Parathyroid adenoma (tissue), 2 donors: ENCODE data around the gene HIKESHI.

Experiments used
- H2AFZ ChIP-seq: fragments of 300-600 bp; sonication (generic); one replicate; pipeline ENCODE4 v1.7.0; 2017; ENCODE audit warnings: antibody characterized with exemption, mild to moderate bottlenecking
- H3K27ac ChIP-seq: fragments of 300-600 bp; sonication (generic); one replicate; pipeline ENCODE4 v1.7.0; 2017
- H3K27me3 ChIP-seq: fragments of 300-600 bp; sonication (generic); one replicate; pipeline ENCODE4 v1.7.0; 2017; ENCODE audit warnings: low read length; ENCODE audit not compliant: control insufficient read depth, insufficient read depth
- H3K36me3 ChIP-seq: fragments of 300-600 bp; sonication (generic); one replicate; pipeline ENCODE4 v1.7.0; 2017; ENCODE audit warnings: low read length; ENCODE audit not compliant: control insufficient read depth, insufficient read depth
- H3K4me1 ChIP-seq: fragments of 300-600 bp; sonication (generic); one replicate; pipeline ENCODE4 v1.7.0; 2017; ENCODE audit warnings: control low read depth
- H3K4me2 ChIP-seq: fragments of 300-600 bp; sonication (generic); one replicate; pipeline ENCODE4 v1.7.0; 2017; ENCODE audit warnings: low read length
- H3K4me3 ChIP-seq: fragments of 300-600 bp; sonication (generic); one replicate; pipeline ENCODE4 v1.7.0; 2017; ENCODE audit warnings: low read depth, low read length
- H3K79me2 ChIP-seq: fragments of 300-600 bp; sonication (generic); one replicate; pipeline ENCODE4 v1.7.0; 2017; ENCODE audit warnings: control low read depth
- H3K9ac ChIP-seq: fragments of 300-600 bp; sonication (generic); one replicate; pipeline ENCODE4 v1.7.0; 2017; ENCODE audit warnings: mild to moderate bottlenecking
- H3K9me3 ChIP-seq: fragments of 300-600 bp; sonication (generic); one replicate; pipeline ENCODE4 v1.7.0; 2017; ENCODE audit warnings: low read length; ENCODE audit not compliant: control insufficient read depth
- TF ChIP-seq, protein P1 (sequence below): fragments of 300-600 bp; sonication (generic); IDR thresholded peaks from one replicate; pipeline ENCODE4 v1.7.0; 2017; ENCODE audit warnings: antibody characterized with exemption, mild to moderate bottlenecking
- donor health status: primary hyperparathyroidism.

Gene HIKESHI, protein sequence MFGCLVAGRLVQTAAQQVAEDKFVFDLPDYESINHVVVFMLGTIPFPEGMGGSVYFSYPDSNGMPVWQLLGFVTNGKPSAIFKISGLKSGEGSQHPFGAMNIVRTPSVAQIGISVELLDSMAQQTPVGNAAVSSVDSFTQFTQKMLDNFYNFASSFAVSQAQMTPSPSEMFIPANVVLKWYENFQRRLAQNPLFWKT

DNA sequence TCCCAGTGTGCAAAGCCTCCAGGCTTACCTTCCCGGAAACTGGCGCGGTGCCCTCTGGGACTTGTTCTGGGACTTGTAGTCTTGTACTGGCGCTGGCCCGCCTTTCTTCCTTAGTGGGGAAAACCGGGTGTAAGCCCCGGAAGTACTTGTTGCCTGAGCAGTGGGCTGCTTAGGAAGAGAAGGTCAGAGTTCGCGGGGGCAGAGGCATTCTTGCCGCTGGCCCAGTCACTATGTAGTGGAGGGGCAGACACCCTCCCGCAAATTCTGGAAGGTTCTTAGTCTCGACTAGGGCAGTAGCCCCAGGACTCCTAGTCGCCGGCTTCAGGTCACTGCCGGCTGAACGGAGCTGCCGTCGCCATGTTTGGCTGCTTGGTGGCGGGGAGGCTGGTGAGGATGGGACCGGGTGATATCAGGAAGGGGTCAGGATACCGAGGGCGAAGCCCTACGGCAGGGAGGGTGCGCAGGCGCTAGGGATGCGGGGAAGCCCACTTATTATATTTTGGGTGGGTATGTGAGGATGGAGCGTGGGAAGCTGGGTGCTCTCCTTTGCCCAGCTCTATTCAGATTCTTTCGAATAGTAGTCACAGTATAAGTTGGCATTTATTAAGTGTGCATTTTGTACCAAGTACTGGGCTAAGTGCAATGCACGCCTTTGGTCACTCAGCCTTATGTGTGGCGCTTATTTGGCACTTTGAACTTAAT, at the start of gene HIKESHI:
Gene HIKESHI (plus strand): TSS at position 149 of the 702 bp plus-strand sequence. CDS start 209 bp downstream, at position 358.
- H3K4me2 ChIP-seq: peak within 1 kb of the TSS; percentile 73
- H2AFZ ChIP-seq: peak within 1 kb of the TSS; percentile 78
- no peaks in the 10 kb centered on the region for H3K9me3 ChIP-seq
- peak within 1 kb of the TSS; percentile 69 for H3K27ac ChIP-seq
- peak within 1 kb of the TSS; percentile 80 for H3K9ac ChIP-seq
- H3K4me3 ChIP-seq: peak within 1 kb of the TSS; percentile 93
- TF ChIP-seq, protein P1, sequence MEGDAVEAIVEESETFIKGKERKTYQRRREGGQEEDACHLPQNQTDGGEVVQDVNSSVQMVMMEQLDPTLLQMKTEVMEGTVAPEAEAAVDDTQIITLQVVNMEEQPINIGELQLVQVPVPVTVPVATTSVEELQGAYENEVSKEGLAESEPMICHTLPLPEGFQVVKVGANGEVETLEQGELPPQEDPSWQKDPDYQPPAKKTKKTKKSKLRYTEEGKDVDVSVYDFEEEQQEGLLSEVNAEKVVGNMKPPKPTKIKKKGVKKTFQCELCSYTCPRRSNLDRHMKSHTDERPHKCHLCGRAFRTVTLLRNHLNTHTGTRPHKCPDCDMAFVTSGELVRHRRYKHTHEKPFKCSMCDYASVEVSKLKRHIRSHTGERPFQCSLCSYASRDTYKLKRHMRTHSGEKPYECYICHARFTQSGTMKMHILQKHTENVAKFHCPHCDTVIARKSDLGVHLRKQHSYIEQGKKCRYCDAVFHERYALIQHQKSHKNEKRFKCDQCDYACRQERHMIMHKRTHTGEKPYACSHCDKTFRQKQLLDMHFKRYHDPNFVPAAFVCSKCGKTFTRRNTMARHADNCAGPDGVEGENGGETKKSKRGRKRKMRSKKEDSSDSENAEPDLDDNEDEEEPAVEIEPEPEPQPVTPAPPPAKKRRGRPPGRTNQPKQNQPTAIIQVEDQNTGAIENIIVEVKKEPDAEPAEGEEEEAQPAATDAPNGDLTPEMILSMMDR: no peak
- H3K36me3 ChIP-seq: no peaks in the 10 kb centered on the region
- H3K4me1 ChIP-seq: no peaks in the 10 kb centered on the region
- H3K27me3 ChIP-seq: no peaks in the 10 kb centered on the region
- no peaks in the 10 kb centered on the region for H3K79me2 ChIP-seq

DNA sequence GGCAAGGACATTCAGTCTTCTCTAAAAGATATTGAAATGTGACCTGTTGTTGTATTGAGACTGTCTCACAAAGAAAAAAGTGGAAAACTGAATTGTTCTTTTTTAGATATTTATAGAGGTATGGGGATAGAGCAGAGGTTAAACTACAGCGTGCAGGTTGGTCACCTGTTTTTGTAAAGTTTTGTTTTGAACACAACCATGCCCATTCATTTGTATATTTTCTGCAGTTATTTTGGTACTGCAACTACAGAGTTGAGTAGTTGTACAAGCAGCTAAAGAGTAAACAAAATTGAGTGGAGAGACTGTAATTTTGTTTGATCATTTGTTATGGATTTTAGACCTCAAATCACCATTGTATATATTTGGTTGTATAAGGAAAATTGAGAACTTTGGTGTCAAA, 46.1 kb upstream of the HIKESHI start:
- no peak overlapping the region for H3K4me3 ChIP-seq
- H3K36me3 ChIP-seq: no peaks in the 10 kb centered on the region
- H3K4me1 ChIP-seq: no peaks in the 10 kb centered on the region
- no peak overlapping the region for H2AFZ ChIP-seq
- TF ChIP-seq, protein P1: no peak
- no peak overlapping the region for H3K27ac ChIP-seq
- no peaks in the 10 kb centered on the region for H3K79me2 ChIP-seq
- no peak overlapping the region for H3K4me2 ChIP-seq
- no peaks in the 10 kb centered on the region for H3K9me3 ChIP-seq
- H3K27me3 ChIP-seq: no peaks in the 10 kb centered on the region
- no peak overlapping the region for H3K9ac ChIP-seq

DNA sequence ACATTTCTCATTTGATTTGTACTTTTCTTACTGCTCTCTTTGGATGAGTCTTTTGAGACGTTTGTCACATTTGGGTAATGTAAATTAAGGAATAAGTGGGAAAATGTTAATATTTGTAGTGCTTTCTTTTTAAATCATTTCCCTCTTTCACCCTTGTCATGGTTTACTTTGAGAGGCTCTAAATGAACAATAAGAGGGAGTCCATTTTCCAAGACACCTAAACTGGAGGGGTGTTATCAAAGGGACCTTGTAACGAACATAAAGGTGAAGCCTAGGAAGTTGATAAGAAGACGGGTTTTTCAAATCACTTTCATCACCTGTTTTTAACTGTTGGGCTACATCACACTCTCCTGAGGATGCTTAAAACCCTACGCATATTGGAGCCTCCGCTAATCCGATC, 45.4 kb upstream of the HIKESHI start:
- no peak overlapping the region for H3K9ac ChIP-seq
- H3K4me2 ChIP-seq: no peak overlapping the region
- H3K27me3 ChIP-seq: no peaks in the 10 kb centered on the region
- H2AFZ ChIP-seq: no peak overlapping the region
- no peaks in the 10 kb centered on the region for H3K79me2 ChIP-seq
- TF ChIP-seq, protein P1: no peak
- H3K4me1 ChIP-seq: no peaks in the 10 kb centered on the region
- H3K36me3 ChIP-seq: no peaks in the 10 kb centered on the region
- H3K4me3 ChIP-seq: no peak overlapping the region
- no peak overlapping the region for H3K27ac ChIP-seq
- no peaks in the 10 kb centered on the region for H3K9me3 ChIP-seq

DNA sequence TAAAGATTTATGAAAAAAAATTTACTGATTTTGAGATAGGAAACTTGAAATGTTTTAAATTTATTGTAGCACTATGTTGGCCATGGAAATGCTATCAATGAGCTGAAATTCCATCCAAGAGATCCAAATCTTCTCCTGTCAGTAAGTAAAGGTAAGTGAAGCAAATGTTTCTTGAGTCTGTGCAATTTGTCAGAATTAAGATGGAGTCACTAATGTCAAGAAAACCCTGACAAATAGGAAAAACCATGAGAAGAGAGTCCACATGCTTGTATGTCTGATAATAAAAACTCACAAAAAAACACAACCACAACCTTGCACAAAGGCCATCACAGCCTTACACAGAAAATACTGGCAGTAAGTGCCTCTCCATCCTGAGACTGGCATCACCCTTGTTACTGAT, 44.6 kb upstream of the HIKESHI start:
- no peaks in the 10 kb centered on the region for H3K79me2 ChIP-seq
- H3K27ac ChIP-seq: no peak overlapping the region
- H3K4me3 ChIP-seq: no peak overlapping the region
- H3K36me3 ChIP-seq: no peaks in the 10 kb centered on the region
- no peaks in the 10 kb centered on the region for H3K9me3 ChIP-seq
- no peak overlapping the region for H2AFZ ChIP-seq
- H3K27me3 ChIP-seq: no peaks in the 10 kb centered on the region
- TF ChIP-seq, protein P1: no peak
- no peak overlapping the region for H3K9ac ChIP-seq
- H3K4me2 ChIP-seq: no peak overlapping the region
- no peaks in the 10 kb centered on the region for H3K4me1 ChIP-seq
